WTC11 (cell line): Measurements from ENCODE around the gene NDUFS7. TPM values are rescaled to one million over a fixed set of nuclear protein-coding genes. Genes with fewer than 3 reads are reported as not detected.
A peak's percentile ranks its signal among the peaks of the same experiment; 100 is the strongest.

Experiments used
- ATAC-seq: fragments of 200-7000 bp; cut with Tn5 transposase; 2 replicates; pipeline ENCODE4 v1.10.0; 2021; ENCODE audit warnings: mild to moderate bottlenecking, moderate library complexity
- CTCF ChIA-PET: fragments of 300-600 bp; sonication (Branson Sonifier 250); formaldehyde crosslinking; loops from one replicate; lab custom pipeline; 2021; ENCODE audit warnings: antibody characterized with exemption; lab: Charles Lee
- POLR2A ChIA-PET: fragments of 350-600 bp; sonication (Branson Sonifier 250); formaldehyde crosslinking; loops from one replicate; lab custom pipeline; 2021; ENCODE audit warnings: antibody characterized with exemption; lab: Charles Lee
- DNase-seq: peaks from one replicate; pipeline ENCODE4 v3.0.0; 2021; ENCODE audit warnings: low spot score
- H3K27ac Mint-ChIP-seq: 2 replicates; pipeline ENCODE4 v1.8.0; 2021; ENCODE audit warnings: mixed read lengths
- H3K27me3 Mint-ChIP-seq: 2 replicates; pipeline ENCODE4 v1.8.0; 2021; ENCODE audit warnings: low read depth, mild to moderate bottlenecking, moderate library complexity, mixed read lengths
- H3K36me3 Mint-ChIP-seq: 2 replicates; pipeline ENCODE4 v1.8.0; 2021; ENCODE audit warnings: mixed read lengths
- H3K4me1 Mint-ChIP-seq: 2 replicates; pipeline ENCODE4 v1.8.0; 2022; ENCODE audit warnings: mixed read lengths
- H3K4me3 Mint-ChIP-seq: 2 replicates; pipeline ENCODE4 v1.8.0; 2021; ENCODE audit warnings: mild to moderate bottlenecking, moderate library complexity, mixed read lengths
- H3K9me3 Mint-ChIP-seq: 2 replicates; pipeline ENCODE4 v1.8.0; 2021; ENCODE audit warnings: mixed read lengths
- CREB1 ChIP-seq: sonication (generic); formaldehyde crosslinking; IDR thresholded peaks from 2 replicates; pipeline ENCODE4 v1.8.0; 2023; ENCODE audit warnings: mild to moderate bottlenecking, missing genetic modification reagents
- EMX1 ChIP-seq: fragments of 250-450 bp; sonication (Bioruptor Pico); IDR thresholded peaks from 2 replicates; pipeline ENCODE4 v1.8.0; 2021; ENCODE audit warnings: mild to moderate bottlenecking
- ETV6 ChIP-seq: sonication (generic); formaldehyde crosslinking; IDR thresholded peaks from 2 replicates; pipeline ENCODE4 v1.8.1; 2022; ENCODE audit warnings: mild to moderate bottlenecking, missing genetic modification reagents
- GABPB1 ChIP-seq: sonication (generic); formaldehyde crosslinking; IDR thresholded peaks from 2 replicates; pipeline ENCODE4 v1.8.1; 2023; ENCODE audit warnings: mild to moderate bottlenecking, missing genetic modification reagents
- GRHL2 ChIP-seq: fragments of 250-450 bp; sonication (Bioruptor Pico); IDR thresholded peaks from 2 replicates; pipeline ENCODE4 v1.8.0; 2022; ENCODE audit warnings: mild to moderate bottlenecking, moderate library complexity; ENCODE audit not compliant: insufficient replicate concordance, severe bottlenecking
- HMGA2 ChIP-seq: fragments of 250-450 bp; sonication (Bioruptor Pico); IDR thresholded peaks from 2 replicates; pipeline ENCODE4 v1.4.0; 2021; ENCODE audit warnings: mild to moderate bottlenecking, moderate library complexity
- HMGXB4 ChIP-seq: sonication (generic); formaldehyde crosslinking; IDR thresholded peaks from 2 replicates; pipeline ENCODE4 v1.8.1; 2023; ENCODE audit warnings: mild to moderate bottlenecking, moderate library complexity, missing genetic modification reagents
- IRF1 ChIP-seq: sonication (generic); formaldehyde crosslinking; IDR thresholded peaks from 2 replicates; pipeline ENCODE4 v1.8.0; 2023; ENCODE audit warnings: missing genetic modification reagents
- JAZF1 ChIP-seq: fragments of 250-450 bp; sonication (Bioruptor Pico); IDR thresholded peaks from 2 replicates; pipeline ENCODE4 v1.9.0; 2021; ENCODE audit warnings: moderate library complexity, mild to moderate bottlenecking, inconsistent platforms
- MAX ChIP-seq: sonication (generic); formaldehyde crosslinking; IDR thresholded peaks from 2 replicates; pipeline ENCODE4 v1.8.0; 2022; ENCODE audit warnings: mild to moderate bottlenecking, missing genetic modification reagents
- MLX ChIP-seq: sonication (generic); formaldehyde crosslinking; IDR thresholded peaks from 2 replicates; pipeline ENCODE4 v1.8.1; 2023; ENCODE audit warnings: mild to moderate bottlenecking, missing genetic modification reagents, moderate library complexity
- NR3C1 ChIP-seq: sonication (generic); formaldehyde crosslinking; conservative IDR thresholded peaks from 2 replicates; pipeline ENCODE4 v1.8.1; 2023; ENCODE audit warnings: low read depth, mild to moderate bottlenecking, missing genetic modification reagents
- OVOL2 ChIP-seq: fragments of 250-450 bp; sonication (Bioruptor Pico); IDR thresholded peaks from 2 replicates; pipeline ENCODE4 v1.9.0; 2021; ENCODE audit warnings: mild to moderate bottlenecking, borderline replicate concordance
- RORB ChIP-seq: fragments of 250-450 bp; sonication (Bioruptor Pico); IDR thresholded peaks from 2 replicates; pipeline ENCODE4 v1.9.0; 2021; ENCODE audit warnings: mild to moderate bottlenecking
- SOX15 ChIP-seq: fragments of 250-450 bp; sonication (Bioruptor Pico); IDR thresholded peaks from 2 replicates; pipeline ENCODE4 v1.9.0; 2021; ENCODE audit warnings: mild to moderate bottlenecking
- STAT6 ChIP-seq: sonication (generic); formaldehyde crosslinking; conservative IDR thresholded peaks from 2 replicates; pipeline ENCODE4 v1.8.1; 2023; ENCODE audit warnings: mild to moderate bottlenecking, low read depth, missing genetic modification reagents, moderate library complexity
- TCF7 ChIP-seq: sonication (generic); formaldehyde crosslinking; IDR thresholded peaks from 2 replicates; pipeline ENCODE4 v1.8.0; 2022; ENCODE audit warnings: mild to moderate bottlenecking, low read depth, missing genetic modification reagents, moderate library complexity
- TP53 ChIP-seq: sonication (generic); formaldehyde crosslinking; IDR thresholded peaks from 2 replicates; pipeline ENCODE4 v1.8.1; 2023; ENCODE audit warnings: mild to moderate bottlenecking, missing genetic modification reagents
- USF2 ChIP-seq: sonication (generic); formaldehyde crosslinking; IDR thresholded peaks from 2 replicates; pipeline ENCODE4 v1.8.1; 2023; ENCODE audit warnings: mild to moderate bottlenecking, missing genetic modification reagents, moderate library complexity
- ZNF121 ChIP-seq: sonication (generic); formaldehyde crosslinking; IDR thresholded peaks from 2 replicates; pipeline ENCODE4 v1.8.0; 2023; ENCODE audit warnings: missing genetic modification reagents
- ZNF138 ChIP-seq: sonication (generic); formaldehyde crosslinking; conservative IDR thresholded peaks from 2 replicates; pipeline ENCODE4 v1.8.1; 2022; ENCODE audit warnings: mild to moderate bottlenecking, moderate library complexity, missing genetic modification reagents
- ZNF232 ChIP-seq: sonication (generic); formaldehyde crosslinking; IDR thresholded peaks from 2 replicates; pipeline ENCODE4 v1.8.0; 2022; ENCODE audit warnings: mild to moderate bottlenecking, missing genetic modification reagents
- ZNF317 ChIP-seq: sonication (generic); formaldehyde crosslinking; IDR thresholded peaks from 2 replicates; pipeline ENCODE4 v1.8.1; 2023; ENCODE audit warnings: low read depth, mild to moderate bottlenecking, moderate library complexity, missing genetic modification reagents, borderline replicate concordance
- ZNF416 ChIP-seq: fragments of 250-450 bp; sonication (Bioruptor Pico); IDR thresholded peaks from 2 replicates; pipeline ENCODE4 v1.9.0; 2021; ENCODE audit warnings: mild to moderate bottlenecking, inconsistent platforms
- total RNA-seq: library from RNA; stranded (reverse); gene quantifications from 3 replicates; pipeline ENCODE4 v1.2.3, GENCODE V29; 2021

NDUFS7 gene
- total RNA-seq, 1 experiment from 2014 or later: 136 TPM

- Mint-ChIP-seq H3K4me1 (peaks cover 14% of the 10 kb centered on the region), H3K27ac (no peak overlapping the region), H3K4me3 (0 out of 2 replicates have a peak overlapping the region, but pooled peaks have one; percentile 81)
- CTCF ChIA-PET: interaction anchor here (1.4 kb wide), 1 partner anchor 106 kb away, joined by 3 read pairs; no protein-coding TSS in a partner anchor
- ATAC-seq (no peak), DNase-seq (no peak)
- POLR2A ChIA-PET: interaction anchor here (0.5 to 0.6 kb wide), 2 partner anchors 49 to 757 kb away, joined by 3 read pairs; no protein-coding TSS in a partner anchor
- TF ChIP-seq HMGXB4 (CRISPR knock-in tag): no peak
- TF ChIP-seq OVOL2: no peak
- no peak for TF ChIP-seq ZNF138 (CRISPR knock-in tag)
- no peak for TF ChIP-seq ZNF317 (CRISPR knock-in tag)
- no peak for TF ChIP-seq TCF7 (CRISPR knock-in tag)
- TF ChIP-seq HMGA2 (CRISPR knock-in tag): no peak
- no peak for TF ChIP-seq NR3C1 (CRISPR knock-in tag)
- TF ChIP-seq ZNF121 (CRISPR knock-in tag): no peak
- TF ChIP-seq, all 79 proteins: peak for 0
- H3K27me3 Mint-ChIP-seq: peaks cover 4% of the 10 kb centered on the region
- H3K9me3 Mint-ChIP-seq: no peaks in the 10 kb centered on the region
- H3K36me3 Mint-ChIP-seq: peaks cover 14% of the 10 kb centered on the region
These were observed 2.1 kb downstream of the NDUFS7 start for GRCh38 chr19:1385816-1386215.

- DNase-seq (no peak), ATAC-seq (no peak)
- POLR2A ChIA-PET: no interaction called here
- H3K9me3 Mint-ChIP-seq: no peaks in the 10 kb centered on the region
- peaks cover 19% of the 10 kb centered on the region for H3K36me3 Mint-ChIP-seq
- CTCF ChIA-PET: interaction anchor here (1.0 kb wide), 1 partner anchor 102 kb away, joined by 3 read pairs; no protein-coding TSS in a partner anchor
- H3K4me1 Mint-ChIP-seq: peaks cover 6% of the 10 kb centered on the region
- TF ChIP-seq EMX1 (CRISPR knock-in tag): no peak
- TF ChIP-seq MAX (CRISPR knock-in tag): no peak
- TF ChIP-seq JAZF1: no peak
- no peak for TF ChIP-seq ZNF416 (CRISPR knock-in tag)
- no peak for TF ChIP-seq SOX15 (CRISPR knock-in tag)
- no peak for TF ChIP-seq USF2
- no peak for TF ChIP-seq OVOL2
- TF ChIP-seq ETV6 (CRISPR knock-in tag): no peak
- no peak for TF ChIP-seq GRHL2
- no peak for TF ChIP-seq CREB1 (CRISPR knock-in tag)
- H3K27ac Mint-ChIP-seq: no peak overlapping the region
- H3K4me3 Mint-ChIP-seq: no peak overlapping the region
- H3K27me3 Mint-ChIP-seq: peaks cover 4% of the 10 kb centered on the region
These were observed 3.4 kb downstream of the NDUFS7 start for GRCh38 chr19:1386945-1387683.

GRCh38 chr19:1387684-1388636 lies 4.3 kb downstream of the NDUFS7 start:
- POLR2A ChIA-PET: no interaction called here
- peaks cover 22% of the 10 kb centered on the region for H3K36me3 Mint-ChIP-seq
- ATAC-seq (no peak), DNase-seq (no peak)
- no peak overlapping the region for H3K4me3 Mint-ChIP-seq
- peaks cover 4% of the 10 kb centered on the region for H3K27me3 Mint-ChIP-seq
- CTCF ChIA-PET: interaction anchor here (0.9 to 1.0 kb wide), 2 partner anchors 70 to 103 kb away, joined by 3 read pairs; no protein-coding TSS in a partner anchor
- H3K9me3 Mint-ChIP-seq: no peaks in the 10 kb centered on the region
- H3K4me1 Mint-ChIP-seq: peaks cover 6% of the 10 kb centered on the region
- H3K27ac Mint-ChIP-seq: no peak overlapping the region
- no peak for TF ChIP-seq RORB (CRISPR knock-in tag)
- TF ChIP-seq ZNF232 (CRISPR knock-in tag): no peak
- TF ChIP-seq IRF1 (CRISPR knock-in tag): no peak
- no peak for TF ChIP-seq NR3C1 (CRISPR knock-in tag)
- no peak for TF ChIP-seq GABPB1 (CRISPR knock-in tag)
- TF ChIP-seq STAT6: no peak
- no peak for TF ChIP-seq EMX1 (CRISPR knock-in tag)
- no peak for TF ChIP-seq JAZF1
- TF ChIP-seq TP53 (CRISPR knock-in tag): no peak
- TF ChIP-seq OVOL2: no peak
- no peak for TF ChIP-seq MLX (CRISPR knock-in tag)
